GM21526 (cell line): ENCODE data around the gene TEKTIP1.
"Not testable (repeated sequence)": the region's sequence is repeated elsewhere in the genome, so short reads cannot be mapped to it uniquely, and the experiment has no call there.

ENCODE experiments used
- ATAC-seq: cut with Tn5 transposase; IDR thresholded peaks from one replicate; pipeline ENCODE4 v1.9.1; 2021; ENCODE audit warnings: moderate library complexity; ENCODE audit not compliant: unreplicated experiment, low FRiP score

Gene TEKTIP1

DNA sequence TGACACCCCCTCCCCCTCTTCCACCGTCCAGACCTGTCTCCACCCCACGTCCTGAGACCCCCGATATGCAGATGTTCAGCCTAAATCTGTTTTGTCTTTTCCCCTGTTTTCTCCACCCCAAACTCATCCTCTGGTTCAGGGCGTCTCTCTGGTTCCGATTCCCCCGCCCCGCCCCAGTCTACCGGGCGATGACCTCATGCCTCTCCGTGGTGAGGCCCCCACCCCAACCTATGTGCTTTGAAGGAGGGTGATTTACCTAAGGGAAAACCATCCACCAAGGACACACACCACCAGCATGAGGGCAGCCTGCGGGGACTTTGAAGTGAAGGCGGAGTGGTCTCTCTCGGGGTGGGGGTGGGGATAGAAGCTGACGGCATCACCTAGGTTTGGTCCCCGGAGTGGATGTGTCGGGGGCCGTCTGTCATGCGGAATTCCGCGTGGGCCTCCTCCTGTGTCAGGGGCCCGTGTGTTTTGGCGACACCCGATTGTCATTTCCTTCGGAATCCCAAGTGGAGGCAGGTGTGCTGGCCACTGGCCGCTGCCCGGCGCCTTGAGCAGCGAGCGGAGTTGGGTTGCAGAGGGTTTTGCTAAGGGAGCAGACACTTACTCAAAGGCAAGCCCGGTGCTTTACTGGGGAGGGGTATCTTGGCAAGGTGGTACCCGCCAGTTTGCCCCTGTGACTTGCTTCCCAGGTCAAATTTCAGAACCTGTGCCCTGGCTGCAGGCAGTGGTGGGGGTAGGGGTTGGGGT is 31.4 kb upstream of the TEKTIP1 start:
- ATAC-seq, result no peak

- ATAC-seq, result not testable (repeated sequence)
Observed at GRCh38 chr19:3508121-3508661, 30.8 kb upstream of the TEKTIP1 start.

- no peak for ATAC-seq
Observed at GRCh38 chr19:3508771-3509535, 30.0 kb upstream of the TEKTIP1 start.

- no peak for ATAC-seq
Observed at GRCh38 chr19:3509566-3509989, 29.4 kb upstream of the TEKTIP1 start.

DNA sequence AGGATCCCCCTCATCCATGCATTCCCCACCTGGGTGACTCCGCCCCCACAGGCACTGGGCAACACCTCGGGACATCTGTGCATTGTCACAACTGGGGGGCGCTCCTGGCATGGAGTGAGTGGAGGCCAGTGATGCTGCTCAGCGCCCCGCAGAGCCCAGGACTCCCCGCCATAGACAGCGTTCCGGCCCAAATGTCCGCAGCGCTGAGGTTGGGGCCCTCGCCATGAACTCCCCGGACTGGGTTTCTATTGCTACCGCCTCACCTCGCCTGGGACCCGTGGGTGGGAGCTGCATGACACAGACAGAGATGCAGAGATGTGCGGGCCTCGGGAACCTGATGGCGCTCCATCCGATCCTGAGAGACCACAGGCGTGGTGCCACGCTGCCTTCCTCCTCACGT is 28.2 kb upstream of the TEKTIP1 start:
- no peak for ATAC-seq

- no peak for ATAC-seq
Observed at GRCh38 chr19:3511506-3512251, 27.3 kb upstream of the TEKTIP1 start.

DNA sequence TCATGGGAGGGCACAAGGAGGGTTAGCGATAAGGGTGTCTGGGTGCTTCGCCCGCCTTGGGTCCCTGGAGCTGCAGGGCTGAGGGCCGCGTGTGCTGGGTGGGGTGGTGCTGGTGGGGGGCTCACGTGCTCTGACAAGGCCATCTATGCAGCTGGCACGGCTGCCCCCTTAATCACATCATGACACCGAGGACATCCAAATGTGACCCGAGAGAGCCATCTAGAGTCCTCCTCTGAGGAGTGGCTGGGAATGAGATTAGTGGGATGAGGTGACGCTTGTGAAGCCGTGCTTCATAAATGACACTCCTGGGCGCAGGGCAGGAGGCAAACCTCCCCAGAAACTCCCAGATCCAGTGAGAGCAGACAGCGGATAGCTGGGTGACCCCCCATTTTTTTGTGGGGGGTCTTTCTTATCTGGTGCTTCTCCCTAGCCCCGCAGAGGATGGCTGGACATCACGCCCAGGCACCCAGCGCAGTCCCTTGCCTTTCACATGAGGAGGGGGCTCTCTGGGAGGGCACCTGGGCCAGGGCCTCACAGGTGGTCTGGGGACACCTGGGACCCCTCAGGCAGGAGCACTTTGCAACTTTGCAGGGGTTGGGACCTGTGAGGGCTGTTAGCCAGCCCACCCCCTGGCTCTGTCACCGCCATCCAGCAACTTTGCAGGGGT is 26.3 kb upstream of the TEKTIP1 start:
- no peak for ATAC-seq

- ATAC-seq, result no peak
Observed at GRCh38 chr19:3513229-3514140, 25.5 kb upstream of the TEKTIP1 start.

GRCh38 chr19:3514930-3515329 is 24.0 kb upstream of the TEKTIP1 start:
- ATAC-seq, result no peak

DNA sequence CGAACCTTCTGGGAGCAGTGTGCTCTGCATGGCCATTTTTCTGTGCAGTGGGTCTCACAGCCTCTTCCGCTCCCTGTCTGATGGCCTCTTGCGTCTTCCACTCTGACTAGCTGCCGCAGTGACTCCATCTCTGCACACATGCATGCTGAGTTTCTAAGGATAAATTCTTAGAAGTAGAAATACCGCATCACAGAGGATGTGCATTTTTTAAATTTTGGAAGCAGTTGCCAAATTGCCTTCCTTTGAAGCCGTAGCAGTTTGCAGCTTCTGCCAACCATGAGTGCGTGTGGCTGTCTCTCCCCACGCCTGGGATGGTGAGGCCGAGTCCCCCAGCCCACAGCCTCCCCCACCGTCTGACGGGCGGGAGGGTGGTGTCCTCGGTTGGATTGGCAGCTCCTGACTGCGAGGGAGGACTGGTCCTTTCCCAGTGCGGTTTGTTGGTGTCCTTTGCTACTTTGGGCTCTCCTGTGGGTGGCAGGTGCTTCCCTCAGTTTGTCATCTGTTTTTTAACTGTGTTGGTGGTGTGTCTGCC is 23.0 kb upstream of the TEKTIP1 start:
- ATAC-seq, result no peak

- ATAC-seq, result no peak
Observed at GRCh38 chr19:3516675-3517207, 22.2 kb upstream of the TEKTIP1 start.

GRCh38 chr19:3517638-3518037 is 21.3 kb upstream of the TEKTIP1 start:
- ATAC-seq, result no peak

GRCh38 chr19:3518255-3518654 is 20.7 kb upstream of the TEKTIP1 start:
- no peak for ATAC-seq

DNA sequence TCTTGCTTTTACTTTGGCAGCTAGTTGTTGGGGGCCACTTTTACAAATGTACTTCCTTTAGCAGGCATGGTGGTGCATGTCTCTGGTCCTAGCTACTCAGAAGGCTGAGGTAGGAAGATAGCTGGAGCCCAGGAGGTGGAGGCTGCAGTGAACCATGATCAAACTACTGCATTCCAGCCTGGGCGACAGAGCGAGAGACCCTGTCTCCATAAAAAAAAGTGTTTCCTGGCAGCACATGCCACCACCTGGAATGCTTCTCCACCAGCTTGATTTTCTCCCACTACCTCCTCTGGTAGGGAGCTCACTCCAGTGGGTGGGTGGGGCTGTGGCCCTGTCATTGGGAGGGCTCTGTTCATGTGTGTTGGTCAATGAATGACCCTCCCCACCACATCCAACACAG is 20.3 kb upstream of the TEKTIP1 start:
- no peak for ATAC-seq

GRCh38 chr19:3519126-3519525 is 19.8 kb upstream of the TEKTIP1 start:
- no peak for ATAC-seq

GRCh38 chr19:3520166-3521103 is 18.5 kb upstream of the TEKTIP1 start:
- ATAC-seq, result no peak

GRCh38 chr19:3521104-3521445 is 17.9 kb upstream of the TEKTIP1 start:
- ATAC-seq, result no peak
